Upper lobe of left lung (tissue), 4 donors: ENCODE results near the gene MRPL2.

Experiments
- POLR2AphosphoS5 ChIP-seq, 2 donors: sonication (generic); formaldehyde crosslinking; IDR thresholded peaks; one replicate each; pipeline ENCODE4 v1.5.1; 2017; ENCODE audit warnings: antibody characterized with exemption in 2 of 2
- TF ChIP-seq, protein P1 (sequence below), 6 experiments: fragments of 450-650 bp in 4 of 6; fragments of 200-600 bp in 2 of 6; sonication (generic) in 2 of 6; IDR thresholded peaks; one replicate each; pipeline ENCODE4 v1.5.1; 2016 to 2019; ENCODE audit warnings: antibody characterized with exemption in 6 of 6

DNA sequence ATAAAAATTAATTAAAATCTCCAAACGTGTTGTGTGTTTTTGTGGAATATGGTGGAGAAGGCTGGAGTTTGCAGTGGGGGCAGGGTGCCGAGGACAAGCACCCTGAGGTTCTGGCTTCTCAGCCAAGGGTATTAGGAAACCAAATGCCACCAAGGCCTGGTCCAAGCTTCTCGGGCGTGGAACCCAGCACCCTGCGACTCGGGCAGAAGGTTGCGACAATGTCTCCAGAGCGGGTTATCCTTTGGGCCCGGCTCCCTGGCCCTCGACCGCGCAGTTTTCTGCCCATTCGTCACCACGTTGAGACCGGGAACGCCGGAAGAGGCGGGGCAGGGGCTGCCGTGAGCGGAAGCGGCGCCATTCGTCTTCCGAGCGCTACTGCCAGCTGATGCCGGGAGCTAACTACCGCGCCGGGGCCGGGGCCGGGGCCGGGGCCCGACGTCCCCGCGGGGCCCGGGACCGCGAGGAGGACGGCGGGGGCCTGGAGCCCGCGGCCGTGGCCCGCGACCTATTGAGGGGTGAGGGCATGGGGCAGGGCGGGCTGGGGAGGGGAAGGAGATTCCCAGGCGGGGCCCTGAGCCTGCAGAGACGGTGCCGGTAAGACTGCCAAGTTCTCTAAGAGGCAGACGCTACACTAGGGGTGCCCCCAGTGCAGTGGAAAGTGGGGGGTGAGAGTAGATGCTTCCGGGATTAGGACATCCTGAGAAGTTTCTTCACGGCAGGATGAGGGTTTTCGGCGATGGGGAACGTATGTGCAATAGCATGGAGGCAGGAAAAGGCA lies 37.8 kb downstream of the MRPL2 start, which contains the start of gene RRP36:
- TF ChIP-seq, protein P1, sequence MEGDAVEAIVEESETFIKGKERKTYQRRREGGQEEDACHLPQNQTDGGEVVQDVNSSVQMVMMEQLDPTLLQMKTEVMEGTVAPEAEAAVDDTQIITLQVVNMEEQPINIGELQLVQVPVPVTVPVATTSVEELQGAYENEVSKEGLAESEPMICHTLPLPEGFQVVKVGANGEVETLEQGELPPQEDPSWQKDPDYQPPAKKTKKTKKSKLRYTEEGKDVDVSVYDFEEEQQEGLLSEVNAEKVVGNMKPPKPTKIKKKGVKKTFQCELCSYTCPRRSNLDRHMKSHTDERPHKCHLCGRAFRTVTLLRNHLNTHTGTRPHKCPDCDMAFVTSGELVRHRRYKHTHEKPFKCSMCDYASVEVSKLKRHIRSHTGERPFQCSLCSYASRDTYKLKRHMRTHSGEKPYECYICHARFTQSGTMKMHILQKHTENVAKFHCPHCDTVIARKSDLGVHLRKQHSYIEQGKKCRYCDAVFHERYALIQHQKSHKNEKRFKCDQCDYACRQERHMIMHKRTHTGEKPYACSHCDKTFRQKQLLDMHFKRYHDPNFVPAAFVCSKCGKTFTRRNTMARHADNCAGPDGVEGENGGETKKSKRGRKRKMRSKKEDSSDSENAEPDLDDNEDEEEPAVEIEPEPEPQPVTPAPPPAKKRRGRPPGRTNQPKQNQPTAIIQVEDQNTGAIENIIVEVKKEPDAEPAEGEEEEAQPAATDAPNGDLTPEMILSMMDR (IDR thresholded peaks at IDR 0.05) = no peak
- TF ChIP-seq POLR2AphosphoS5 (IDR thresholded peaks at IDR 0.05) = peak in 1 of 2 donors; percentile 63
